IMR-90 (cell line): Measurements from ENCODE around the gene RNU1-4. TPM values are rescaled to one million over a fixed set of nuclear protein-coding genes. Genes with fewer than 3 reads are reported as not detected.

Source experiments
- CHD1 ChIP-seq: IDR thresholded peaks from 2 replicates; pipeline ENCODE4 v1.6.1; 2012; ENCODE audit warnings: low read depth, low read length, improper control_type of control experiment
- polyA plus RNA-seq, 3 experiments: library from polyadenylated mRNA; depleted of rRNA; stranded (reverse); fragments of >200 nt; gene quantifications; 2 replicates each; pipeline ENCODE4 v1.2.3, GENCODE V29; 2012; ENCODE audit warnings: low replicate concordance in 1 of 3
- total RNA-seq: library from RNA; depleted of rRNA; stranded (reverse); fragments of >200 nt; gene quantifications from 2 replicates; pipeline ENCODE4 v1.2.3, GENCODE V29; 2012
- TF ChIP-seq, protein P1 (sequence below): conservative IDR thresholded peaks from 2 replicates; pipeline ENCODE4 v1.5.1; 2012; ENCODE audit warnings: mild to moderate bottlenecking, low read depth, low read length, improper control_type of control experiment

Gene RNU1-4
- total and polyA plus RNA-seq, 2 of the 4 experiments (the other 2 are of a cell fraction): under 0.01 TPM; not detected in 1

DNA sequence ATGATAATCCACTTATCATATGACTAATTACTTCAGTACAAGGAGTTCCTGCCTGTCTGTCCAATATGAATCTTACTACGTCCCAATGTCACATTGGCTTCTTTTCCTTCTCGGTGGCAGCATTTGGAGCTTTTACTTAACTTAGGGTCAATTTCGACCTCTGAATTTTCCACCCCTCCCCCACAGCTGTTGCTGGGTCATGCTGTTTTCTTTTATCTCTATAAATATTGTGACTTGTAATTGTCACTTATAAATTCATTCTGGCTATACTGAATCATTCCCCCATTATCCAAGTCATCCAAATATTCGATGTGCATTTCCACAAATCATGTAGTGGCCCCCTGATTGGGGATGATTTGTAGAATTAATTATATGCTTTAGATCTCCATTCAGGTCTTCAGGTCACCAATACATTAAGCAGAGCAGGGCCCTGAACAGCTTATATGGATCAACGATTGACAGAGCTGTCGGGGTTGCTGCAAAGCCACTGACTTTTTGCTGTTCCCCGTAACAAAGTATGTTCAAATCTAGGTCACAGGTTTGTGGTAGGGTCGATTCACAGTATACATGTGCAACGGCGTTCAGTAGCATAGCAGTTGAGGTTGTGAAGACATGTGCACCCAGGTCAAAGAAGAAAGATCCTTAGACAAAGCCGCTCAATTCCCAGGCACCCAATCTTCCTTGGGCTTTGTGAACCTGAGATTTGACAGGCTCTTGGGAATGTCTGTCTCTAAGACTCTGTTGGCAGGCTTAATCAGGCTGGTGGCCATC, 18.3 kb upstream of the RNU1-4 start (continued):
- no peak for TF ChIP-seq CHD1
- TF ChIP-seq, protein P1, sequence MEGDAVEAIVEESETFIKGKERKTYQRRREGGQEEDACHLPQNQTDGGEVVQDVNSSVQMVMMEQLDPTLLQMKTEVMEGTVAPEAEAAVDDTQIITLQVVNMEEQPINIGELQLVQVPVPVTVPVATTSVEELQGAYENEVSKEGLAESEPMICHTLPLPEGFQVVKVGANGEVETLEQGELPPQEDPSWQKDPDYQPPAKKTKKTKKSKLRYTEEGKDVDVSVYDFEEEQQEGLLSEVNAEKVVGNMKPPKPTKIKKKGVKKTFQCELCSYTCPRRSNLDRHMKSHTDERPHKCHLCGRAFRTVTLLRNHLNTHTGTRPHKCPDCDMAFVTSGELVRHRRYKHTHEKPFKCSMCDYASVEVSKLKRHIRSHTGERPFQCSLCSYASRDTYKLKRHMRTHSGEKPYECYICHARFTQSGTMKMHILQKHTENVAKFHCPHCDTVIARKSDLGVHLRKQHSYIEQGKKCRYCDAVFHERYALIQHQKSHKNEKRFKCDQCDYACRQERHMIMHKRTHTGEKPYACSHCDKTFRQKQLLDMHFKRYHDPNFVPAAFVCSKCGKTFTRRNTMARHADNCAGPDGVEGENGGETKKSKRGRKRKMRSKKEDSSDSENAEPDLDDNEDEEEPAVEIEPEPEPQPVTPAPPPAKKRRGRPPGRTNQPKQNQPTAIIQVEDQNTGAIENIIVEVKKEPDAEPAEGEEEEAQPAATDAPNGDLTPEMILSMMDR: no peak
